ENCODE data around the gene PNN.
"Not testable (repeated sequence)": the region's sequence is repeated elsewhere in the genome, so short reads cannot be mapped to it uniquely, and the experiment has no call there.

PNN gene

GRCh38 chr14:39203659-39204606 lies 28.9 kb downstream of the PNN start:
- DNase-seq (ENCODE audit: low read depth) = no peak
- no peak for TF ChIP-seq CTCF (IDR thresholded peaks at IDR 0.05; ENCODE audit: low read length, missing control alignments)
- H3K4me3 ChIP-seq (replicated peaks; ENCODE audit: low read depth, low read length) = no peak overlapping the region

- not testable (repeated sequence) for DNase-seq (ENCODE audit: low read depth)
Observed at GRCh38 chr14:39207430-39207829, 32.4 kb downstream of the PNN start.

GRCh38 chr14:39211109-39211741 lies 36.2 kb downstream of the PNN start:
- TF ChIP-seq CTCF (IDR thresholded peaks at IDR 0.05; ENCODE audit: low read length, missing control alignments) = no peak
- H3K4me3 ChIP-seq (replicated peaks; ENCODE audit: low read depth, low read length) = no peak overlapping the region
- no peak for DNase-seq (ENCODE audit: low read depth)

More at GRCh38 chr14:39207430-39207829, 32.4 kb downstream of the PNN start:
- not testable (repeated sequence) for H3K4me3 ChIP-seq (replicated peaks; ENCODE audit: low read depth, low read length)

GRCh38 chr14:39212034-39212433 lies 37.0 kb downstream of the PNN start:
- DNase-seq (ENCODE audit: low read depth) = no peak
- no peak overlapping the region for H3K4me3 ChIP-seq (replicated peaks; ENCODE audit: low read depth, low read length)
- TF ChIP-seq CTCF (IDR thresholded peaks at IDR 0.05; ENCODE audit: low read length, missing control alignments) = no peak

- TF ChIP-seq CTCF (IDR thresholded peaks at IDR 0.05; ENCODE audit: low read length, missing control alignments) = no peak
- H3K4me3 ChIP-seq (replicated peaks; ENCODE audit: low read depth, low read length) = no peak overlapping the region
- DNase-seq (ENCODE audit: low read depth) = no peak
Observed at GRCh38 chr14:39212693-39213092, 37.6 kb downstream of the PNN start.

- no peak for TF ChIP-seq CTCF (IDR thresholded peaks at IDR 0.05; ENCODE audit: low read length, missing control alignments)
- no peak for DNase-seq (ENCODE audit: low read depth)
- H3K4me3 ChIP-seq (replicated peaks; ENCODE audit: low read depth, low read length) = no peak overlapping the region
Observed at GRCh38 chr14:39217214-39217879, 42.3 kb downstream of the PNN start.

GRCh38 chr14:39218171-39218769 lies 43.2 kb downstream of the PNN start:
- peak; percentile 68 for DNase-seq (ENCODE audit: low read depth)
- TF ChIP-seq CTCF (IDR thresholded peaks at IDR 0.05; ENCODE audit: low read length, missing control alignments) = no peak
- no peak overlapping the region for H3K4me3 ChIP-seq (replicated peaks; ENCODE audit: low read depth, low read length)

Measured in fibroblast of pulmonary artery (primary cell).